AG08396 (cell line): ENCODE data around the gene CFL1.

Experiments
- DNase-seq: peaks from one replicate; pipeline ENCODE4 v3.0.0; 2012; ENCODE audit warnings: low spot score, mixed read lengths

The CFL1 gene

DNA sequence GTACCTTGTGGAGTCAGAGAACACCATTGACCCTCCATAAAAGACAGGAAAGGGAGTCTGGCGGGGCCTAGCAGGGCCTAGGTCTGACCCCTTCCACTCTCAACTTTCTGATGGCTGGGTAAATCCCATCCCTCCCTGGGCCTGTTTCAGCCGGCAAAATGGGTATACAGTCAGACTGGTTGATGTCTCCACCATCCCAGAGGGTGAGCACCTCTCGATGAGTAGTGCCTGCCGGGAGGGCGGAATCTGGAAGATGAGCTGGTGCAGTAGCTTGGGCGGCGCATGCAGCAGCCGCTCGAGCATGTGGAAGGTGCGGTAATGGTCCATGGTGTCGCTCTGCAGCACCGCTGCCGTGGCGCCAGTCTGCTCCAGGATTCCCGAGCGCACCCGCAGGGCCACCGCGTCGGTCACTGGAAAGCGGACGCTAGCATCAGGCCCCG is 29.8 kb upstream of the CFL1 start:
- peak; percentile 63 for DNase-seq

GRCh38 chr11:65886826-65887722 is 29.1 kb upstream of the CFL1 start:
- DNase-seq, result no peak

DNA sequence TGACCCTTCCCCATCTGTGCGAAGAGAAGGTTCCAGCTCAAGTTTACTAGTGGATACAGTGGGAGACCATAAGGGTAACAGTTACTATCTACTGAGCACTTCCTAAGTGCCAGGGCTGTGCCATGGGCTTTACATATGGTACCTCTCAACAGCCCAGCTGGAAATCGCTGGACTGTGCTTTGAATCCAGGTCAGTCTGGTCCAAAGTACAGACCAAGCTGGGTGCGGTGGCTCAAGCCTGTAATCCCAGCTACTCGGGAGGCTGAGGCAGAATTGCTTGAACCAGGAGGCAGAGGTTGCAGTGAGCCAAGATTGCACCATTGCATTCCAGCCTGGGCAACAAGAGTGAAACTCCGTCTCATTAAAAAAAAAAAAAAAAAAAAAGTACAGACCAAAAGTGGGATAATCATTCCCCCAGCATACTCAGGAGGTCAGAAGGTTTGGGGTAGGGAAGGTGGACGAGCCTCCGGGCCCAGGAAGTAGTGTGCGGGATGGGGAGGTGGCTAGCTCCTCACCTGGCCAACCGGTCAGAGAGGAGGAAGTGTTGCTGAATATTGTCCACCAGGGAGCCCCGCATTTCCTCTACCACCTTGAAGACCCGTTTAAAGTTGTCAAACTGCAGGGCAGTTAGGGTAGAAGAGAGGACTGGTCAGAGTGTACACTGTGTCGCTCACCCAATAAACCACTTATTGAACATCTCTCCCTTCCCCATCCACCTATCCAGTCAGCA is 28.0 kb upstream of the CFL1 start:
- no peak for DNase-seq

DNA sequence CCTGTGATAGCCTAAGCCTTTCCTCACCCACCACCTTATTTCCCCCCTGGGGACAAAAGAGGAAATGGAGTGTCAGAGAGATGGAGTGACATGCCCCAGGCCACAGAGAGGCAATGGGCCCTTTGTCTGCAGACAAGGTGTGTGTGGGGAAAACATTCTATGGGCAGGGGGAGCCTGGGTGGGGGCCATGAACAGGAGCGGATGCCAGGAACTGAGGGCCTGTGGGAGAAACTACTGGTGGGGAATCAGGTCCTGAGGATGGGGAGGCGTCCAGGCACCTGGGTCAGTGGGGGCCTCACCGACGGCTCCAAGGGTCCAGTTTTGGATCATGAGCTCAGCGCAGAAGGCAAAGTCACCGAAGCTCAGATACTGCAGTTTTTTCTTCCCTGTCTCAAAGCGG is 27.3 kb upstream of the CFL1 start:
- DNase-seq, result no peak

DNA sequence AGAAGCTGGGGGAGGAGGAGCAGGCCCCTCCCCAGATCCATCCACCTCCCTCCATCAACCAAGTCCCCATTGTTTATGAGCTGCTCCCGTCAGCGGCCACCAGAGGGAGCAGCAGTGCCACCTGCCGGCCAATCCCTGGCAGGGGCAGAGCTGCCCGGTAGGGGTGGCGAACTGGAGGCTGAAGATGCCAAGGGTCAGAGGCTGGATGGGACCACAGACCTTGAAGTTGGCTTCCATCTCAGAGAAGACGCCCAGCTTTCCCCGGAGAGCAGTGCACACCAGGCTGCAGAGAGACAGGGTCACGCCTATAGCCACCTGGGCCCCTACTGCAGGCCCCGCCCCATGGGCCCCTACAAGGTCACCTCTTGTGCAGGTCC is 26.7 kb upstream of the CFL1 start:
- peak; percentile 84 for DNase-seq

- DNase-seq, result no peak
These were observed 26.1 kb upstream of the CFL1 start for GRCh38 chr11:65883786-65884715.

DNA sequence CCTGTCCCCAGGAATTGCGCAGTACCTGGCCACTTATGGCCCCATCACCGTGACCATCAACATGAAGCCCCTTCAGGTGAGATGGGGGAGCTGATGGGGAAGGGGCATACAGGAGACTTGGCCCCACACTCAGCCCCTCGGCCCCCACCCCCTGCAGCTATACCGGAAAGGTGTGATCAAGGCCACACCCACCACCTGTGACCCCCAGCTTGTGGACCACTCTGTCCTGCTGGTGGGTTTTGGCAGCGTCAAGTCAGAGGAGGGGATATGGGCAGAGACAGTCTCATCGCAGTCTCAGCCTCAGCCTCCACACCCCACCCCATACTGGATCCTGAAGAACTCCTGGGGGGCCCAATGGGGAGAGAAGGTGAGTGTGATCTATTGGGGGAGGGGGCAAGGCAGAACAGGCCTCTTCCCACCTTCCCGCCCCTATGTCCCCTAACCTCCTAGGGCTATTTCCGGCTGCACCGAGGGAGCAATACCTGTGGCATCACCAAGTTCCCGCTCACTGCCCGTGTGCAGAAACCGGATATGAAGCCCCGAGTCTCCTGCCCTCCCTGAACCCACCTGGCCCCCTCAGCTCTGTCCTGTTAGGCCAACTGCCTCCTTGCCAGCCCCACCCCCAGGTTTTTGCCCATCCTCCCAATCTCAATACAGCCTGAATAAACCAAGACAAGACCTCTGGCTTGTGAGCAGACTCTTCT is 25.2 kb upstream of the CFL1 start:
- no peak for DNase-seq

GRCh38 chr11:65882120-65883057 is 24.4 kb upstream of the CFL1 start:
- no peak for DNase-seq

- DNase-seq, result no peak
These were observed 23.0 kb upstream of the CFL1 start for GRCh38 chr11:65880844-65881421.

DNA sequence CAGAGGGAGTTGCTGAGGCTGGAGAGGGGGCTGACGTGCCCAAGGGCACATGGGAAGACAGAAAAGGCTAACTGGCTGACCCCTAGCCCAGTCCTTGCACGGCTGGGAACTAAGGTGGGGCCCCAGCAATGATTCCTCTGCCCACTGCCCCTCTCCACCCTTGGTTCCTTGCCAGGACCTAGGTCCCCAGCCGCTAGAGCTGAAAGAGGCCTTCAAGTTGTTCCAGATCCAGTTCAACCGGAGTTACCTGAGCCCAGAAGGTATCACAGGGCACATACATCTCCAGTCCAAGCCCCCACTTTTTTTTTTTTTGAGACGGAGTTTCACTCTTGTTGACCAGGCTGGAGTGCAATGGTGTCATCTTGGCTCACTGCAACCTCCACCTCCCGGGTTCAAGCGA is 22.0 kb upstream of the CFL1 start:
- no peak for DNase-seq

DNA sequence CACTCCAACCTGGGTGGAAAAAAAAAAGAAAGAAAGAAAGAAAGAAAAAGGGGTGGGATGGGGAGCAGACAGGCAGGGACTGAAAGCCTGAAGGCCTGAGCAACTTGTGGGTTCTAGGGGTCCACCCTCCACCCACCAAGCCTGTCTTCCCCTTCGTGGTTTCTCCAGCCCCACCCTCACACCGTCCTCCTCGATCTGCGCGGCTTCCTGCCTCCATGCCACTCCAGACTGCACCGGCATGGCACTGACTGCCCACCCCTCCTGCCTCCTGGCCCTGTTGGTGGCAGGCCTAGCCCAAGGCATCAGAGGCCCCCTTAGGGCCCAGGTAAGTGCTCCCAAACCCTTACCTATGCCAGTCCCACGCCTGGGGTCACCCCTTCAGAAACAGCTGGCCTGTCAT is 21.6 kb upstream of the CFL1 start, which contains the start of gene CTSW:
CTSW (plus strand) TSS at position 221 of the 400 bp plus-strand sequence; CDS start at position 239, 18 bp downstream.
- no peak for DNase-seq

GRCh38 chr11:65873318-65874156 is 15.6 kb upstream of the CFL1 start:
- DNase-seq, result peak; percentile 96

DNA sequence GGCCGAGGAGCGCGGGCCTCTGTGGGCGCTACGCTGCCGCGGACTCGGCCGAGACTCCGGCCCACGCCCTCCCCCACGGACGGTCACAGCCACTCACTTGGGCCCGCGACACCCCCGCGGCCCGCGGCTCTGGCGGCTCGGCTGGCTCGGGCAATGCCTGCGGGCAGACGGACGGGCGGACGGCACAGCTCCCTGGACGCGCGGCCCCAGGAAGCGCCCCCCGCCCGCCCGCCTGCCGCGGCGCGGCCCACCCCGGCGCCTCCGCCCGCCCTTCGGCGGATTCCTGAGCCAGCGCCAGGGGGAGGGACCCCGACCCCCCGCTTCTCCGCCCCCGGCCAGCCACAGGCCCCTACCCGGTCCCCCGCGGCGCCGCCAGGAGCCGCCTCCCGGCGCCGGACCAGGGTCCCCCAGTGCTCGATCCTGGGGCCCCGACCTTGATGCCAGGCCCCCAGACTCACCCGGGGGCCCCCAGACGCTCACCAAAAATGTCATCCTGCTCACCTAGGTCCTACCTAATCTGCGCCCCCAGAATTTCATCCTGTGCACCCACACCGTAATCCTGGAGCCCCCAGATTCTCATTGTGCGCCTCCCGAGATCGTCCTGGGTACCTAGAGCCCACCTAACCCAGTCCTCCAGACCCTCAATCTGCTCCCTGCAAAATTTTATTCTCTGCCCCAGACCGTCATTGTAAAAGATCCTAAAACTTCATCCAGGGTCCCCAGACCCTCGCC is 14.8 kb upstream of the CFL1 start, which contains the start of gene EFEMP2:
EFEMP2 (minus strand) TSS at position 215 of the 732 bp plus-strand sequence. CDS start 446 bp downstream, outside the sequence.
- peak; percentile 68 for DNase-seq

- DNase-seq, result peak; percentile 63
These were observed 14.0 kb upstream of the CFL1 start for GRCh38 chr11:65871811-65872548.

DNA sequence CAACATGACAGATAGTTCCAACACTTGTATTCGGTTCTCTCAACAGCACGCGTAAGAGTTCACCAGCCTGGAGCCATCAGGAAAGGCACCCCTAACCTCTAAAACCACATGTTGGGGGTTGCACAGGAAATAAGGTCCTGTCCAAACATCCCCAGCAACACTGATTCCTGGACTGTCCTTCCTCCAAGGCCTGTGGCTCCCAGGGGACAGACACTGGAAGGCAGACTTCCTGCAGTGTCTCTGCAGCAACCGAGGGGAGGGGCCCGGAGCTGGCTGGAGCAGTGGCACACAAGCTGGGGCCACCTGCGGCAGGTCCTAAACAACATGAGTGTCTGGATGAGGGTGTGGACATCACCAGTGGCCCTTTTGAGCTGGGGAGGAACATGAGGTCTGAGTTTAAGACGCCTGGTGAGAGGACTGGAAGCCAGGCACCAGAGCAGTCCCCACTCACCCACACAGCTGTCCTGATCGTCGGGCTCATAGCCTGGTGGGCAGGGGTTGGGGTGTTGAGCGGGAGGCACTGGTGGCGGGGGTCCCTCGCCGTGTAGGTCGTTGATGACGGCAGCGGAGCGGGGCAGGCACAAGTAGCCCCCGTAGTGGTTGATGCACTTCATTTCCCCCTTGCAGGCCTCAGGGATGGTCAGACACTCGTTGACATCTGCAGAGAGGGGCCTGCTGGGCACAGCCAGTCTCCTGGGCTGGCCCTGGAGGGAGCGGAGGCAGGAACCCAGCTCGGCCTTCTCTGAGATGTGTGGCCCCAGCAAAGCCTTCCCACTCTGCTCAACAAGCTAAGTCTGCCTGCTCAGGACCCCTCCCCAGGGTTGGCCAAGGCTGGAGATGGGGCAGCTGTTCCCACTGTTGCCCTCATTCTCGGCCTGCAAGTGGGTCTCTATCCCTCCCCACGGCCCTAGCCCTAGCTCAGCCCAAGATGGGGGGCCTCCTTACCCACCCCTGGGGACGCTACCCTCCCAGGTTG is 13.0 kb upstream of the CFL1 start:
- no peak for DNase-seq

- no peak for DNase-seq
These were observed 12.3 kb upstream of the CFL1 start for GRCh38 chr11:65870307-65870658.
